GM23248 (cell line): ENCODE data around the gene GMPR. TPM values are rescaled to one million over a fixed set of nuclear protein-coding genes. Genes with fewer than 3 reads are reported as not detected.

Experiments used
- DNase-seq: peaks from one replicate; pipeline ENCODE4 v3.0.0-alpha.2; 2015
- H2AFZ ChIP-seq: fragments of 200-600 bp; sonication (generic); 2 replicates; pipeline ENCODE4 v1.6.1; 2016; ENCODE audit warnings: antibody characterized with exemption
- H3F3A ChIP-seq: fragments of 200-600 bp; sonication (generic); 2 replicates; pipeline ENCODE4 v1.6.1; 2016; ENCODE audit warnings: mild to moderate bottlenecking, antibody characterized with exemption, mixed run types; ENCODE audit not compliant: insufficient read depth
- H3K27ac ChIP-seq: fragments of 200-600 bp; sonication (generic); 2 replicates; pipeline ENCODE4 v1.5.1; 2016; ENCODE audit warnings: mild to moderate bottlenecking
- H3K27me3 ChIP-seq: fragments of 200-600 bp; sonication (generic); replicated peaks from 2 replicates; pipeline ENCODE4 v1.6.1; 2016; ENCODE audit warnings: mild to moderate bottlenecking; ENCODE audit not compliant: insufficient read depth
- H3K36me3 ChIP-seq: fragments of 200-600 bp; sonication (generic); 2 replicates; pipeline ENCODE4 v1.6.1; 2016; ENCODE audit warnings: low read depth, mild to moderate bottlenecking
- H3K4me1 ChIP-seq: fragments of 200-600 bp; sonication (generic); 2 replicates; pipeline ENCODE4 v1.6.1; 2016; ENCODE audit warnings: mild to moderate bottlenecking; ENCODE audit not compliant: insufficient read depth
- H3K4me2 ChIP-seq: fragments of 200-600 bp; sonication (generic); one replicate; pipeline ENCODE4 v1.6.1; 2016; ENCODE audit warnings: mild to moderate bottlenecking; ENCODE audit not compliant: unreplicated experiment
- H3K4me3 ChIP-seq: fragments of 200-600 bp; sonication (generic); 2 replicates; pipeline ENCODE4 v1.5.1; 2016; ENCODE audit warnings: mild to moderate bottlenecking
- H3K79me2 ChIP-seq: fragments of 200-600 bp; sonication (generic); 2 replicates; pipeline ENCODE4 v1.6.1; 2016; ENCODE audit warnings: mild to moderate bottlenecking; ENCODE audit not compliant: insufficient read depth
- H3K9ac ChIP-seq: fragments of 200-600 bp; sonication (generic); 2 replicates; pipeline ENCODE4 v1.6.1; 2016; ENCODE audit warnings: mild to moderate bottlenecking
- H3K9me2 ChIP-seq: fragments of 200-600 bp; sonication (generic); 2 replicates; pipeline ENCODE4 v1.6.1; 2016; ENCODE audit warnings: mixed run types, mild to moderate bottlenecking, moderate library complexity; ENCODE audit not compliant: insufficient read depth
- H3K9me3 ChIP-seq: fragments of 200-600 bp; sonication (generic); one replicate; pipeline ENCODE4 v1.6.1; 2017; ENCODE audit warnings: low read depth
- H4K20me1 ChIP-seq: fragments of 200-600 bp; sonication (generic); 2 replicates; pipeline ENCODE4 v1.6.0; 2016; ENCODE audit not compliant: insufficient read depth
- EZH2 ChIP-seq: fragments of 200-600 bp; sonication (generic); IDR thresholded peaks from 2 replicates; pipeline ENCODE4 v1.6.1; 2018; ENCODE audit warnings: antibody characterized with exemption, mild to moderate bottlenecking; ENCODE audit not compliant: insufficient read depth, poor library complexity, severe bottlenecking
- EZH2phosphoT487 ChIP-seq: fragments of 200-600 bp; sonication (generic); IDR thresholded peaks from 2 replicates; pipeline ENCODE4 v1.6.1; 2018; ENCODE audit warnings: antibody characterized with exemption, moderate library complexity, mild to moderate bottlenecking, low read depth; ENCODE audit not compliant: insufficient read depth
- WGBS, 2 experiments: methylation state at CpG; one replicate each; pipeline ENCODE4 v1.1.6; 2015 to 2017; ENCODE audit warnings: low lambda C conversion rate in 2 of 2, low coverage in 1 of 2; ENCODE audit errors: missing lambda C conversion rate in 2 of 2; 5-methylcytosine and 5-hydroxymethylcytosine counted together
- in situ Hi-C: fragments of 300-500 bp; cut with MboI; formaldehyde crosslinking; loops from 2 replicates; pipeline ENCODE4 v1.15.0; 2020
- polyA plus RNA-seq: library from polyadenylated mRNA; unstranded; fragments of >200 nt; fragmentation: Nextera tagmentation; extraction: Ambion mirVana; gene quantifications from 2 replicates; pipeline ENCODE4 v1.2.1, GENCODE V29; 2016
- total RNA-seq: library from RNA; depleted of rRNA; stranded (reverse); fragments of >200 nt; shearing (Covaris generic); gene quantifications from 2 replicates; pipeline ENCODE4 v1.2.3, GENCODE V29; 2014

Gene GMPR
- total and polyA plus RNA-seq, 2 experiments from 2014 or later: 2.2 to 2.3 TPM

- in situ Hi-C loops: no loop called here
- H3K9ac ChIP-seq: no peak overlapping the region
- no peaks in the 10 kb centered on the region for H3K9me3 ChIP-seq
- H4K20me1 ChIP-seq: no peaks in the 10 kb centered on the region
- no peaks in the 10 kb centered on the region for H3F3A ChIP-seq
- no peaks in the 10 kb centered on the region for H3K27me3 ChIP-seq
- H2AFZ ChIP-seq: no peak overlapping the region
- no peaks in the 10 kb centered on the region for H3K9me2 ChIP-seq
- no peak for DNase-seq
- WGBS, 2 experiments: 46 to 47% methylated on average over 2 of the region's 2 CpGs
- H3K27ac ChIP-seq: no peak overlapping the region
- TF ChIP-seq EZH2: no peak
- TF ChIP-seq EZH2phosphoT487: no peak
- H3K4me2 ChIP-seq: no peak overlapping the region
- no peaks in the 10 kb centered on the region for H3K36me3 ChIP-seq
- H3K79me2 ChIP-seq: no peaks in the 10 kb centered on the region
- H3K4me3 ChIP-seq: no peak overlapping the region
- no peaks in the 10 kb centered on the region for H3K4me1 ChIP-seq
Measured at GRCh38 chr6:16252686-16253299, 14.4 kb downstream of the GMPR start.

DNA sequence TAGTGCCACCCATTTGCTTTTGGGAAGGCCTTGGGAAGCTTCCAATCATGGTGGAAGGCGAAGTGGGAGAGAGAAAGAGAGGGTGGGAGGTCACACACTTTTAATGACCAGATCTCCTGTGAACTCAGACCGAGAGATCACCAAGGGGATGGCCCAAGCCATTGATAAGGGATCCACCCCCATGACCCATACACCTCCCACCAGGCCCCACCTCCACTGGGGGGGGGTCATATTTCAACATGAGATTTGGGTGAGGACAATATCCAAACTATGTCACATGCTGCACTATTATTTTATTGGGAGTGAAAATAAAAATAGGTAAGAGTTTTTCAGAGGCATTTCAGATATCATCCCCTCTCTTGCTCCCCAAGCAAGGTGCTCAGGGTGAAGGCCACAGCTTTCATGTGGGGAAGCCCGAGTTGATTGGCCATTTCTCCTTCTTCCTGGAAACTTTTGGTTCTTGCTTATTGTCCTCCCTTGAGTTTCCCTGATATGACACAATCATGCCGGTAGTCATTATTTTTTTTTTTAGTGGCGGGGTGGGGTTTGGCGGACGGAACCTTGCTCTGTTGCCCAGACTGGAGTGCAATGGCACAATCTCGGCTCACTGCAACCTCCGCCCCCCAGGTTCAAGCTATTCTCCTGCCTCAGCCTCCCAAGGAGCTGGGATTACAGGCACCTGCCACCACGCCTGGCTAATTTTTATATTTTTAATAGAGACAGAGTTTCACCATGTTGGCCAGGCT, 15.2 kb downstream of the GMPR start:
- no peak for DNase-seq
- WGBS, 2 experiments: 78 to 84% methylated on average over 10 of the region's 10 CpGs
- in situ Hi-C loops: no loop called here

GRCh38 chr6:16254535-16254934, 16.1 kb downstream of the GMPR start:
- no peak overlapping the region for H2AFZ ChIP-seq
- H3K9me2 ChIP-seq: no peaks in the 10 kb centered on the region
- H3F3A ChIP-seq: no peaks in the 10 kb centered on the region
- no peaks in the 10 kb centered on the region for H4K20me1 ChIP-seq
- DNase-seq: no peak
- in situ Hi-C loops: no loop called here
- no peaks in the 10 kb centered on the region for H3K27me3 ChIP-seq
- TF ChIP-seq EZH2phosphoT487 (no peak), EZH2 (no peak)
- H3K79me2 ChIP-seq: no peaks in the 10 kb centered on the region
- no peaks in the 10 kb centered on the region for H3K9me3 ChIP-seq
- H3K4me1 ChIP-seq: no peaks in the 10 kb centered on the region
- WGBS, 2 experiments: 93 to 94% methylated on average over 9 of the region's 9 CpGs
- H3K27ac ChIP-seq: no peak overlapping the region
- no peak overlapping the region for H3K4me3 ChIP-seq
- H3K4me2 ChIP-seq: no peak overlapping the region
- H3K36me3 ChIP-seq: no peaks in the 10 kb centered on the region
- no peak overlapping the region for H3K9ac ChIP-seq

More for the DNA sequence above, 15.2 kb downstream of the GMPR start:
- Histone ChIP-seq H3K27me3 (no peaks in the 10 kb centered on the region), H3K4me3 (no peak overlapping the region), H3K4me2 (no peak overlapping the region), H3K36me3 (no peaks in the 10 kb centered on the region), H3F3A (no peaks in the 10 kb centered on the region), H2AFZ (no peak overlapping the region), H3K79me2 (no peaks in the 10 kb centered on the region), H3K4me1 (no peaks in the 10 kb centered on the region), H4K20me1 (no peaks in the 10 kb centered on the region), H3K27ac (no peak overlapping the region), H3K9me3 (no peaks in the 10 kb centered on the region), H3K9me2 (no peaks in the 10 kb centered on the region), H3K9ac (no peak overlapping the region)
- TF ChIP-seq EZH2phosphoT487 (no peak), EZH2 (no peak)

GRCh38 chr6:16256781-16257180, 18.4 kb downstream of the GMPR start:
- DNase-seq: no peak
- WGBS, 2 experiments: 81 to 91% methylated on average over 2 of the region's 2 CpGs
- H3K4me2 ChIP-seq: no peak overlapping the region

More at GRCh38 chr6:16256781-16257180, 18.4 kb downstream of the GMPR start:
- Histone ChIP-seq H4K20me1 (no peaks in the 10 kb centered on the region), H3K36me3 (no peaks in the 10 kb centered on the region), H3K4me3 (no peak overlapping the region), H3K9ac (no peak overlapping the region), H3K4me1 (no peaks in the 10 kb centered on the region), H3K27ac (no peak overlapping the region), H3F3A (no peaks in the 10 kb centered on the region), H3K9me3 (no peaks in the 10 kb centered on the region), H3K9me2 (no peaks in the 10 kb centered on the region), H3K27me3 (no peaks in the 10 kb centered on the region), H3K79me2 (no peaks in the 10 kb centered on the region), H2AFZ (no peak overlapping the region)
- TF ChIP-seq EZH2: no peak
- in situ Hi-C loops: no loop called here
